Right ventricle myocardium superior (tissue), 1 donor: Measurements from ENCODE around the gene CSNK2A1. TPM values are rescaled to one million over a fixed set of nuclear protein-coding genes. Genes with fewer than 3 reads are reported as not detected.

Source experiments
- ATAC-seq: fragments of 200-7000 bp; cut with Tn5 transposase; one replicate; pipeline ENCODE4 v1.9.1; 2020; ENCODE audit warnings: mild to moderate bottlenecking; ENCODE audit not compliant: poor library complexity
- DNase-seq: peaks from one replicate; pipeline ENCODE4 v3.0.0-alpha.2; 2020
- intact Hi-C: fragments of 100-400 bp; cut with DNase I; formaldehyde crosslinking; loops from one replicate; pipeline ENCODE4 v1.11.2; 2022
- total RNA-seq: library from RNA; stranded (reverse); fragmentation: NEBNext Ultra II Directional; extraction: Animal tissue kit (Norgen Biotek cat#: 25700); gene quantifications from one replicate; pipeline ENCODE4 v1.2.1, GENCODE V29; 2021
- donor health status: DM: no; HTN: yes; CAD: no; lungs with severe emphysema.

Gene CSNK2A1
- total RNA-seq, 1 donor from 2014 or later: 103 TPM

- intact Hi-C loops: no loop called here
- ATAC-seq: no peak
- no peak for DNase-seq
These were observed 117.0 kb downstream of the CSNK2A1 start for GRCh38 chr20:426566-426965.

Other genes starting within 250 kb of the CSNK2A1 start
- gene ZCCHC3, start 246.2 kb downstream of the CSNK2A1 start, total RNA-seq: 11.8 TPM
- gene SOX12, start 218.2 kb downstream of the CSNK2A1 start, total RNA-seq: 16.2 TPM
- gene NRSN2, start 196.7 kb downstream of the CSNK2A1 start, total RNA-seq: 14.5 TPM
- 0.67 TPM for gene TRIB3, start 163.0 kb downstream of the CSNK2A1 start, total RNA-seq
- 44.2 TPM for gene RBCK1, start 135.5 kb downstream of the CSNK2A1 start, total RNA-seq
- gene TBC1D20, start 81.3 kb downstream of the CSNK2A1 start, total RNA-seq: 23.1 TPM
- gene TCF15, start 66.5 kb upstream of the CSNK2A1 start, total RNA-seq: 13.4 TPM
- 47.6 TPM for gene SRXN1, start 109.4 kb upstream of the CSNK2A1 start, total RNA-seq
- not detected for gene SCRT2, start 132.0 kb upstream of the CSNK2A1 start, total RNA-seq
- 2.2 TPM for gene SLC52A3, start 224.7 kb upstream of the CSNK2A1 start, total RNA-seq